Stimulated activated CD4-positive, alpha-beta T cell treated with anti-CD3 and anti-CD28 coated beads, Interleukin-1b, Interleukin-23, amount 100 ng/mL, for 4 hours (primary cell): Measurements from ENCODE around the gene TNFAIP2.
"Not testable (repeated sequence)": the region's sequence is repeated elsewhere in the genome, so short reads cannot be mapped to it uniquely, and the experiment has no call there.

Experiments
- DNase-seq, 2 donors: peaks; one replicate each; pipeline ENCODE4 v3.0.0-alpha.2; 2020; ENCODE audit warnings: low read depth in 2 of 2

Gene TNFAIP2

GRCh38 chr14:103155010-103155409, 31.7 kb downstream of the TNFAIP2 start:
- DNase-seq: no peak

DNA sequence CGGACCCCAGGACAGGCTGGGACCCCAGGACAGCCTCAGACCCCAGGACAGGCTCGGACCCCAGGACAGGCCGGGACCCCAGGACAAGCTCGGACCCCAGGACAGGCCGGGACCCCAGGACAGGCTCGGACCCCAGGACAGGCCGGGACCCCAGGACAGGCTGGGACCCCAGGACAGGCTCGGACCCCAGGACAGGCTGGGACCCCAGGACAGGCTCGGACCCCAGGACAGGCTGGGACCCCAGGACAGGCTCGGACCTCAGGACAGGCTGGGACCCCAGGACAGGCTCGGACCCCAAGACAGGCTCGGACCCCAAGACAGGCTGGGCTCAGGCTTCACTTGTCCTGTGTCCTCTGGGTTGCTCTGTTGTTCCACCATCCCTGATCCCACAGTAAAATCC, 32.2 kb downstream of the TNFAIP2 start:
- DNase-seq: not testable (repeated sequence)

DNA sequence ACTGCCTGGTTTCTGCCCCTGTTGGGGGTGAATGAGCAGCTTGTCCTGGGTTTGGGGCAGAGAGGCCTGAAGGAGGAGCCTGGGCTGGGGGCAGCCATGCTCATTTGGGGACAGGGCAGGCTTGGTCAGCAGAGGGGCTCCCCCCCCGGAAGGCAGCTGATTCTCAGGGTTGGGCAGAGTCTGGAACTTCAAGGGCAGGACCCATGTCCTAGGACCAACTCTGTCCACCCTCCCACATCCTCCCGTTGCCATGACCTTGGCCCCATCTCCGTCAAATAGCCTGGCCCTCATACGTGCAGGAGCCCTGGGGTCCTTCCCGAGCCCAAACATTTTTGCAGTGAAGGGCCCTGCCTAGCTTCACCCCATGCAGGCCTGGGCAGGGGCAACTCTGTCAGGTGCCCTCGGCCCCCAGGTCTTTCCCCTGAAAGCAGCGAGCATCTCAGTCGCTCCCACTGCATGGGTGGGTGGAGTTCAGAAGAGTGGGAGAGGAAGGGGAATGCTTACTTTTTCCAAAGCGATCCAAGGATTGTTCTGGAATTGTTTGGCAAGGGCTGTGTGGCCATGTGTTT, 32.6 kb downstream of the TNFAIP2 start:
- DNase-seq: no peak

GRCh38 chr14:103156651-103157378, 33.6 kb downstream of the TNFAIP2 start:
- DNase-seq: no peak

DNA sequence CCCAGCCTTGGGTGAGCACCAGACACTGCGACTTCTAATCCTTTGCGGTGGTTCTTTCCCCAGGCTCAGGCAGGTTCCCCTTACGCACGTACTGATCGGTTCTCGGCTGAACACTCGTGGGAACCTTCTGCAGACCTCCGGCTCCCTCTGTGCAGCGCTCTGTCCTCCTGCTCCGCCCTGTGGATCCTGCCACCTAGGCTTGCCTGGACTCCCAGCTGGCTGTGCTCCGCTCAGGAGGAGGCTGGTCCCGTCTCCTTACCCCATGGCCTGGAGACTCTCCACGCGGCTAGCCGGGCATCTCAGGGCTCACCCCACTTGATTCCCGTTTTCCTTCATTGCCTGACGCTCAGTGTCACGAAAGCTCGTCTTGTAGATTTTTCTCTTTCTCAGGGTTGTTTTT, 34.7 kb downstream of the TNFAIP2 start:
- no peak for DNase-seq

- DNase-seq: no peak
Measured at GRCh38 chr14:103158688-103159087, 35.4 kb downstream of the TNFAIP2 start.

GRCh38 chr14:103160321-103161053, 37.2 kb downstream of the TNFAIP2 start:
- no peak for DNase-seq

DNA sequence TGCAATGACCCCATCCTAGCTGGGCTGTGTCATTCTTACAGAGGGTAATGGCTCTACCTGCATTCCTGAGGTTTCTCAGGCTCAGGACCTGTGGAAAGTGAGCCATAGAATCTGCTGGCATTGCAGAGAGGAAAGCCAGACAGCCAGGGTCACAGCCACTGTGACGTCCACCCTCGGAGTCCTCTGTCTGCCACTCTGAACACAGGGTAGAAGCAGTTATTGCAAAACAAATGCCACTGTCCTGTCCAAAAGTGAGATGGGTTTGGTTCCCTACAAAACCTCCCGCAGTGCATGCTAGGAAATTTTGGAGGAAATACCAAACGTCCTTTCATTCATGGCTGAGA, 37.8 kb downstream of the TNFAIP2 start:
- no peak for DNase-seq

DNA sequence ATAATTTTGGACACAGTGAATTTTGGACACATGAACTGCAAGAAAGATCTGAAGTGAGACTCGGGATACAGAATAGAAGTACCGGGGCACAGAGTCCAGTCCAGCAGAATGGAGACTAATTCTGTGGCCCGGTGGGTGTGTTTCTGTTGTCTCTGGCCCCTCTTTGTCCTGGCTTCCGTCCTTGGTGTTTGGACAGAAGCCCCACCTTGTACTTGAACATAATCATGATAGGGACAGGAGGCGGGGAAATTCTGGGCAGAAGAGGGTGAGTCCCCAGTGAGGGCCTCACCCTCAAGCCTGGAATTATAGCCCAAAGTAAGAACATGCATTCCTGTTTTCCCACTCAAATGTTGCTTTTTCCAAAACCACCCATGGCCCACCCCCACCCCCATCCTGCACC, 39.9 kb downstream of the TNFAIP2 start:
- no peak for DNase-seq

DNA sequence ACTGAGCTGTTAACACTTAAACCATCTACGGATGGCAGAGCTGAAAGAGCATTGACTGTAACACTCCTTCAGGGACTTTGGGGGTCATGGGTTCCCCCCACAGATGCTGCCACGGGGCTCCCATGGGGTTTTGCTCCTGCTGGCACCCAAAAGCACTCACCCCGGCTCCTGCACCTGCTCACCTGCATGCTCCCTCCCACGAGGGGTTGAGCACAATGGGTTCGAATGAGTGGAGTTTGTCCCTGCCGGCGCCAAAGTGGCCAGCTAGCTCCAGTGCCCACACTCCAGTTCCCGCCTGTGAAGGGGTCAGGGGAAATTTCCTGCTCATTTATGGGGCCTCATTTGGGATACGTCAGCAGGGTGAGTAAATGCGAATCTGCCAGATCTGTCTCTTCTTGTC, 40.7 kb downstream of the TNFAIP2 start:
- no peak for DNase-seq

GRCh38 chr14:103164779-103165178, 41.5 kb downstream of the TNFAIP2 start:
- DNase-seq: no peak

GRCh38 chr14:103165323-103165722, 42.1 kb downstream of the TNFAIP2 start:
- no peak for DNase-seq

DNA sequence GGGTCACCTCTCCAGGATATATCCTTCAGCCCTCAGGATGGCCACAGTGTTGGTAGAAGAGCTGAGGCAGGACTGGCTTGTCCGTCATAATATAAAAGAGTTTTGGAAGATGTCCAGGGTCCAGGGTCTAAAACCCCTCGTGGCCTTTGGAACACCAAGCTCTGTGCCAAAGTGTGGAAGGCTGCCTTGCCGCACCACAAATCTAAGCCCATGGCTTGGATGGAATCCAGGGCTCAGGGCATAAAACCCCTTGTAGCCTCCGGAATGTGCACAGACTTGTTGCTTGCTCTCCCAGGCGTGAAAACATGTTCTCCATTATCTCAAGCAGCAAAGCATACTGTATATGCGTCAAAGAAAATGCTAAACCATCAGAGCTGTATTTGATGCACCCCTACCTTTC, 46.7 kb downstream of the TNFAIP2 start:
- DNase-seq: no peak

DNA sequence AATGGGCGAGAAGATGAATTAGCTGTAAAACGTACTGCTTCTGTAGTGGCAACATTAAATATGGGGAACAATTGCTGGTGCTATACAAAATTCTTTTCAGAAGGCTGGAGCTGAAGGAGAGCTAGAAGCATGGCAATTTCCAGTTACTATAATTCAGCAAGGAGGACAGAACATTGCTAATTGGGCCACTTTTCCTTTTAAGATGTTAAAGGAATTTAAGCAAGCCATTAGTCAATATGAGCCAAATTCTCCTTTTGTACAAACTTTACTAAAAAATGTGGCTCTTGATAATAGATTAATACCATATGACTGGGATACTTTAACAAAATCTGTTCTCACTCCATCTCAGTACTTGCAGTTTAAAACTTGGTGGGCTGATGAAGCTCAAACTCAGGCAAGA, 47.9 kb downstream of the TNFAIP2 start:
- DNase-seq: not testable (repeated sequence)

- no peak for DNase-seq
Measured at GRCh38 chr14:103172921-103173320, 49.7 kb downstream of the TNFAIP2 start.

DNA sequence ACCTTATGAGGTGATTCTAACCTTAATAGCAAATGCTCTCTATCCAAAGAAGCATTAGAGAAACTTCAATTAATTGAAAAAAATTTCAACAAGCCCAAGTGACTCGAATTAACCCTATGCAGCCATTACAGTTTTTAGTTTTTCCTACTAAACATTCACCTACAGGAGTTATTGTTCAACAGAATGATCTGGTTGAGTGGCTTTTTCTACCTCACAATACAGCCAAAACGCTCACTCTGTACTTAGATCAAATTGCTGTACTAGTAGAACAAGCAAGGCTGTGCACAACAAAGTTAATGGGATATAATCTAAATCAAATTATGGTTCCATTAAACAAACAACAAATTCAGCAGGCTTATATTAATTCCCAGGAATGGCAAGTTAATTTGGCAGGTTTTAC, 50.6 kb downstream of the TNFAIP2 start:
- not testable (repeated sequence) for DNase-seq

GRCh38 chr14:103176176-103176575, 52.9 kb downstream of the TNFAIP2 start:
- DNase-seq: not testable (repeated sequence)

DNA sequence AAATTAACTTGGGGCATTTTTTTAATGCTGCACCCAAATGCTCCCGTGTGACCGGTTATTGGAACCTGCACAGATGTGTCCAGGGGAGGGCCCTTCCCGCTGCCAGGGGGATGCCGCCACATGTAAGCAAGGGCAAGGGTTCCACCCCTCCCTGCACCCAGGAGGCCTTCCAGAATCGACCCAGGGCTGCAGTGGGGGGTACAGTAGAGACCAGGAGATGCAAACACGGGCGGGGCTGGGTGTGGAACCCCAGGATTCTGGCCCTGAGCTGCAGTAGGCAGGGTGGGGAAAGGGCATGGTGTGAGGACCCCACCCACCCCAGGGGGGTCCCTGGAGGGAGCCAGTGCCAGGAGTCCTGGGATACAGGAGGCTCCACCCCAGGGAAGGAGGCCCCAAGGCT, 54.1 kb downstream of the TNFAIP2 start:
- DNase-seq: no peak

GRCh38 chr14:103178521-103178920, 55.3 kb downstream of the TNFAIP2 start:
- DNase-seq: no peak

DNA sequence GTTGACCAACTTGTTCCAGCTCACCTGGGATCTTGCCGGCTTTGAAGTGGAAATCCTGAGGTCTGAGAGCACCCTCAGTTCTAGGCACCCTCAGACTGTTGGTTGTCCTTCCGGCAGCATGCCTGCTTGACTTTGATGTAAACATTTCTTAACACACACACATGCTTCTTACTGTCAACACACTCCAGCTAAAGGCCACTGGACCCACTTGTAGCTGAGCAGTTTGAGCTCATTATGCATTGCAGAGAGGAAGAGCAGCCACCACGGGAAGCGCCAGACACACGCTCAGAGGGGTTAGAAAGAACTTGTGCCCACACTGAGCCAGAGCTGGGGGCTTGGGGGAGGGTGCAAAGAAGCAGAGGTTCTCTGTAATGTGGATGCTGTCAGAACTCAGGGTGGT, 55.8 kb downstream of the TNFAIP2 start:
- DNase-seq: no peak

DNA sequence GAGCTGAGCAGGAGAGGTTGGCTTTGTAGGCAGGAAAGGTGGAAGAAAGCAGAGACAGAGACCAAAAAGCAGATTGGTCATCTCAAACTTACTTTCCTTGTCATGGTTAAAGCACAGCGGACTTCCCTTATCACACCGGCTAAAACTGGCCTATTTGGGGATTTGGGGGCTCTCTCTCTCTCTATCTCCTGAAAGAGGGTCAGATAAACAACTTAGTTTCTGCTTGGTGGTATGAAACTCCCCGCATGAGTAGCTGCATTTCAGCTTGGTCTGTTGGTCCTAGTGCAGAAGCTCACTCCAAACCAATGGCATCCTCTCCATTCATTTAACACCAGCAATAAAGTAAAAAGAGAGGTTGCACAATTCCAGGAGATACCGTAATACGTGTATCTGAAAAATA, 57.1 kb downstream of the TNFAIP2 start:
- no peak for DNase-seq

DNA sequence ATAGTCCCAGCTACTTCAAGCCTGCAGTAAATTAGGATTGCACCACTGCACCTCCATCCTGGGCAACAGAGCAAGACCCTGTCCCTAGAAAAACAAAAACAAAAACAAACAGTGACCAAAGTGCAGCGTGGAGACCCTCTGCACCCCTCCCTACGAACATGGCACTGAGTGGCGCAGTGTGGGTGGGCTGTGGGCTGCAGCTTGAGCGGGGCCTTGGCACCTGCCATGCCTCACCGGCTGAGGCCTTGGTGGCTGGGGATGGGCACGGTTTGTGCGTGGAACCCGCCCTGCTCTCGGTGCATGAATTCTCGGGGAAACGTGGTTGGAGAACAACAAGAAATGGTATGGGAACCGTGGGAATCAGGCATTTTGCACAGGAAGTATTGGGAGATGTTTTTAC, 60.8 kb downstream of the TNFAIP2 start:
- no peak for DNase-seq
